ACC112 (cell line): ENCODE data around the gene GPD1.

ENCODE experiments used
- H2AFZ ChIP-seq: fragments of 200-600 bp; sonication (generic); one replicate; pipeline ENCODE4 v1.6.0; 2017; ENCODE audit warnings: antibody characterized with exemption, low read length; ENCODE audit not compliant: unreplicated experiment
- H3K27ac ChIP-seq: fragments of 200-600 bp; sonication (generic); 2 replicates; pipeline ENCODE4 v1.5.1; 2014; ENCODE audit warnings: low read depth, mild to moderate bottlenecking, antibody characterized with exemption, low read length, moderate library complexity
- H3K27me3 ChIP-seq: fragments of 200-600 bp; sonication (generic); 2 replicates; pipeline ENCODE4 v1.6.1; 2014; ENCODE audit warnings: mild to moderate bottlenecking, antibody characterized with exemption, low read length, moderate library complexity, mixed read lengths; ENCODE audit not compliant: insufficient read depth
- H3K36me3 ChIP-seq: fragments of 200-600 bp; sonication (generic); 2 replicates; pipeline ENCODE4 v1.6.1; 2016; ENCODE audit warnings: mild to moderate bottlenecking, antibody characterized with exemption, low read length, moderate library complexity, mixed read lengths; ENCODE audit not compliant: insufficient read depth
- H3K4me1 ChIP-seq: fragments of 200-600 bp; sonication (generic); one replicate; pipeline ENCODE4 v1.6.1; 2016; ENCODE audit warnings: low read length, mixed read lengths; ENCODE audit not compliant: insufficient read depth, unreplicated experiment, control insufficient read depth
- H3K4me3 ChIP-seq: fragments of 200-600 bp; sonication (generic); 2 replicates; pipeline ENCODE4 v1.5.1; 2014; ENCODE audit warnings: mild to moderate bottlenecking, low read depth, low read length
- H3K79me2 ChIP-seq: fragments of 200-600 bp; sonication (generic); one replicate; pipeline ENCODE4 v1.6.0; 2016; ENCODE audit warnings: low read length; ENCODE audit not compliant: control insufficient read depth, unreplicated experiment, insufficient read depth

The GPD1 gene

DNA sequence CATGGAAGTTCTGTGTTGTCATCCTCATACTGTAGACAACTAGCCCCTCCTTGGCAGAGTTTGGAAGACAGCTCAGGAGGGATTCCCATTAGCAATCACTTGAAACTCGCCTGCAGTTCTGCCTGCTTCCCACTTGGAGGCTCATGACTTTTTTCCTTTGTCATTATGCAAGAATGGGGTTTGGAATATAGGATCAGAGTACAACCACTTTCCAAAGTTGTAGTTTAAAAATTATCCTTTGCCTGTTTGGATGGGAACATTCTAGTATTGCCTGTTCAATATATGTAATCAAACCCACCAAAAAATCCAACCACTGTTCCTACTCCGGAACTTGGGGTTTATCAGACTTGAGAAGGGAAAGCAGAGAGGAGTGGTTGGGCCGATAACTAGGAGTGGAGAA is 2.1 kb upstream of the GPD1 start:
- H3K79me2 ChIP-seq: no peaks in the 10 kb centered on the region
- H2AFZ ChIP-seq: no peak overlapping the region
- no peak overlapping the region for H3K4me3 ChIP-seq
- H3K27me3 ChIP-seq: no peaks in the 10 kb centered on the region
- H3K27ac ChIP-seq: no peak overlapping the region
- H3K4me1 ChIP-seq: peaks cover 13% of the 10 kb centered on the region
- H3K36me3 ChIP-seq: peaks cover 4% of the 10 kb centered on the region; the same call in 1 of the 2 replicates

DNA sequence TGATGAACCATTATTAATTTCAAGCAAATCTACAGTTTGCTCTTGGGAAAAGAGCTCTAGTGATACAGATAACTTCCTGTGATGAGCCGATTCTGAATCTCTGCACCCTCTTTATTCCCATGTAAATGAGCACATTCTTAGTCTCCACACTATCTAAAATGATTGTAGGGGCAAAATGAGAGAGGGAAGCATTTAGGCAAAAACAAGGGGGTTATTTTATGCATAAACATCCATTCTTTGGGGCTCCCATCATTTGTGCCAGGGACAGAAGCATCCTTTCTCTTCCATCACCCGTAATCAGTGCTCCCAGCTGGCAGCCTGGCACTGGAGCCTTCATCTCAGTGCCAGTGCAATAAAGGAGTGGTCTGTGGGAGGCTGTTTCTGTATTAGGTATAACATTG is 1.7 kb upstream of the GPD1 start:
- Histone ChIP-seq H3K4me3 (no peak overlapping the region), H3K27me3 (no peaks in the 10 kb centered on the region), H3K27ac (no peak overlapping the region), H2AFZ (no peak overlapping the region), H3K79me2 (no peaks in the 10 kb centered on the region), H3K36me3 (no peaks in the 10 kb centered on the region), H3K4me1 (peaks cover 13% of the 10 kb centered on the region)

DNA sequence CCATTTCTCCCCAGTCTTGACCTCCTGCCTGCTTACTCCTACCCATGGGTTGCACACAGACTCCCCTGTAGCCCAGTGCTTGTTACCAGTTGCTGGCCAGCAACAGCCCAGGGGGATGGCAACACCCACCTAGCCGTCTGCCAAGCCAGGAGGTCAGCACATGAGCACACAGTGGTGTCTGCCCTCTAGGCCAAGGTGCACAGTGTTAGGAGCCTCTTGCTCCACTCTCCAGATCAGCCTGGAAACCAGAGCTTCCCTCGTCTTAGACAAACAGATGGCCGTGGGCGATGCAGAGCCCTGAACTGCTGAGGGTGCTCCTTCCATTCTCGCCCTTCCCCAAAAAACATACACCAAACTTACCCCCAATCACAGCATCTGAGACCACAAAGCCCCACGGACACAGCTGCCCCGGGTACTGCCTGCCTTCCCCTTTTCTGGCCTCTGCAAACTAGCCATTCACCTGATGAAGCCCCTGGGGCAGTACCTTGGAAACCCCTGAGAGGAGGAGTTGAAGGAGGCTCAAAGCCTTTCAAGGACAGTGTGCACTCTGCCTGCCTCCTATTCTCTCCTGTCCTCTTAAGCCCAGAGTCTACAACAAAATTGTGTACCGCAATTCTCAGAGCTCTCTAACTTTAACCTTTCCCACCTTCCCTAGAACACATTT is 1.0 kb upstream of the GPD1 start:
- Histone ChIP-seq H3K4me3 (no peak overlapping the region), H2AFZ (no peak overlapping the region), H3K79me2 (no peaks in the 10 kb centered on the region), H3K27me3 (no peaks in the 10 kb centered on the region), H3K27ac (no peak overlapping the region), H3K4me1 (peaks cover 13% of the 10 kb centered on the region), H3K36me3 (no peaks in the 10 kb centered on the region)

DNA sequence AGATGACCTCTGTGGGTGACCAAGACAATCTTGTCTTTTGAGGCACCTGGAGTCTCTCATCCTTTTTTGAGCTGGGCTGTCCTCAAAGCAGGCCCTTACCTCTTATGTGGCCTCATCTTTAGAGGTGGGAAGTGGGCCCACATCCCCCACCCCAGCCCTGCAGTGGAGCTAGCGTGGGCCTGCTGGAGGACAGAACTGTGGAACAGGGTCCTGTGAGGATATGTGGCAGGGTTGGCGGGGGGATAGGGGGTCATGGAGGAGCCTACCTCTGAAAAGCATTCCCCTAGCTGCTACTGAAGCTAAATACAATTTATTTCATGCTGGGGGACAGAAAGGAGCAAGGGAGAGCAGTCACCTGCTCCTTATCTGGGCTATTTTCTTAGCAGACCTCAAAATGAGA is 457 bp upstream of the GPD1 start:
- no peak overlapping the region for H3K4me3 ChIP-seq
- no peak overlapping the region for H2AFZ ChIP-seq
- no peak overlapping the region for H3K27ac ChIP-seq
- H3K79me2 ChIP-seq: no peaks in the 10 kb centered on the region
- H3K4me1 ChIP-seq: peaks cover 13% of the 10 kb centered on the region
- no peaks in the 10 kb centered on the region for H3K36me3 ChIP-seq
- no peaks in the 10 kb centered on the region for H3K27me3 ChIP-seq

DNA sequence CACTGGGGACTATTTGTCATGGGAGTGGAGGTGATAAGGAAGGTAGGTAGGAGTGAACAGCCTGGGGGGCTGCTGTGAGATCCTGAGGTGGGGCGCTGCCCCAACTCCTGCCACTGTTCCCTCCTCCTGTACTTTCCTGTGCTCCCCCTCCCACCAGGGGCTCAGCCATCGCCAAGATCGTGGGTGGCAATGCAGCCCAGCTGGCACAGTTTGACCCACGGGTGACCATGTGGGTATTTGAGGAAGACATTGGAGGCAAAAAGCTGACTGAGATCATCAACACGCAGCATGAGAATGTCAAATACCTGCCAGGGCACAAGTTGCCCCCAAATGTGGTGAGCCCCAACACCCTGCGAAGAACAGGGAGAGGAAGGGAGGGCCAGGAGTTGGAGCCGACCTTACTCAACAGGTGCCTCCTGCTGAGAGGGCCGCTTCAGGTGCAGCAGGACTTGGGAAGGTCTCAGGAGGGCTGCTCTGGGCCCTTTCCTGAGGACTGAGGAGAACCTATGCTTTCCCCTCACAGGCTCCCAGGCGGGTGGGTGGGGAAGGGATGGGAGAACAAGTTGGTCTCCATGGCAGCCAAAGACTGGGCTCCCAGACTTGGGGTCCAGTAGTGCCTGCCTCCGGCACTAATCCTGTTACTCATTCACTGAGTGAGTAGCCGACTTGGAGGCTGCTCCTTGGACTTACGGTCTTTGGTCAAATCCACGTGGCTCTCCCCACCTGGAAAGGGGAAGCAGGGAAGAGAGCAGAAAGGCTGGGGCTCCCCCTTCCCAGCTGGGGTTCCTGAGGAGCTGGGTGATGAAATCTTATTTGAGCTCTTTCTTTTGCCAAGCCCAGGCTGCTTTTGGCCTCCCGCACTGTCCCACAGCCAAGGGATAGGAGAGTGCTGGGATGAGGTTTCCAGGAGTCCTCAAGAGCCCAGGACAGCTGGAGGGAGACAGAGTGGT is 884 bp downstream of the GPD1 start:
- Histone ChIP-seq H3K4me1 (peaks cover 6% of the 10 kb centered on the region), H2AFZ (no peak overlapping the region), H3K27ac (no peak overlapping the region), H3K79me2 (no peaks in the 10 kb centered on the region), H3K36me3 (no peaks in the 10 kb centered on the region), H3K27me3 (no peaks in the 10 kb centered on the region), H3K4me3 (no peak overlapping the region)

DNA sequence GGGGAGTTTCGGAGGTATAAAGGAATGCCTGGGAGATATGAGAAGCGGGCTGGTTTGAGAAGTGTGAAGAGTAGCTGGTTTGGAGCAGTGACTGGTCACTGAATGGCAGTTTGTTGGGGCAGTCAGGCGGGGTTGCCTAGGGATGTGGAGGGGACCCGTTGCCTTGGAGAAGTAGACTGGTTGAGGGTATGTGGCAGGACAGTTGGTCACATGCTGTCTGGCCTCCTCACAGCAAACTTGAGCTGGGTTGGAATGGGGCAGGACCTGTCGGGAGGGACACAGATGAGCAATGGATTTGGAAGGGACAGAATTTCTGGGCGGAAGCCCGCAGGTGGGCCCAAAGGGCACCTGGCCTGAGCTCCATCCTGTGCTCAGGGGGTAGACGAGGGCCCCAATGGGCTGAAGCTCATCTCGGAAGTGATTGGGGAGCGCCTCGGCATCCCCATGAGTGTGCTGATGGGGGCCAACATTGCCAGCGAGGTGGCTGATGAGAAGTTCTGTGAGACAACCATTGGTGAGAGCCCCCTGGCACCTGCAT is 2.2 kb downstream of the GPD1 start:
- no peak overlapping the region for H2AFZ ChIP-seq
- peaks cover 15% of the 10 kb centered on the region for H3K4me1 ChIP-seq
- H3K79me2 ChIP-seq: no peaks in the 10 kb centered on the region
- H3K27ac ChIP-seq: no peak overlapping the region
- no peak overlapping the region for H3K4me3 ChIP-seq
- H3K27me3 ChIP-seq: no peaks in the 10 kb centered on the region
- H3K36me3 ChIP-seq: no peaks in the 10 kb centered on the region

DNA sequence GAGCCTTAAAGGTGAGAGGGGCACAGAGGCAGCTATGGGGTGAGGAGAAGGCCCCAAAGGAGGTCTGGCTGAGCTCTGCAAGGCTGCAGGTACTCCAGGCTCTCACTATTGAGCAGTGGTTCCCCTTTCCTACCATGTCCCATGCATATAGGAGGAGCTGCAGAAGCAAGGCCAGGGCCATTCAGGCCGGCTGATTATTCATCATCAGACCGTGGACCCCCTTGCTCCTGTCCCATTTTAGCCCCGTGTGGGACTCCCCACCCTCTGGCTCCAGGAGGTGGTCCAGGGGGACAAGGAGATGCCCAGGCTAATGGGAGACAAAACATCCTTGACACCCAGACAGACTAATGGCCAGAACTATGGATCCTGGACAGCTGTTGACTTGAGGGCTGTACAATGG is 3.1 kb downstream of the GPD1 start:
- Histone ChIP-seq H3K79me2 (no peaks in the 10 kb centered on the region), H2AFZ (no peak overlapping the region), H3K4me1 (peaks cover 20% of the 10 kb centered on the region), H3K36me3 (no peaks in the 10 kb centered on the region), H3K27me3 (no peaks in the 10 kb centered on the region), H3K4me3 (no peak overlapping the region), H3K27ac (no peak overlapping the region)

DNA sequence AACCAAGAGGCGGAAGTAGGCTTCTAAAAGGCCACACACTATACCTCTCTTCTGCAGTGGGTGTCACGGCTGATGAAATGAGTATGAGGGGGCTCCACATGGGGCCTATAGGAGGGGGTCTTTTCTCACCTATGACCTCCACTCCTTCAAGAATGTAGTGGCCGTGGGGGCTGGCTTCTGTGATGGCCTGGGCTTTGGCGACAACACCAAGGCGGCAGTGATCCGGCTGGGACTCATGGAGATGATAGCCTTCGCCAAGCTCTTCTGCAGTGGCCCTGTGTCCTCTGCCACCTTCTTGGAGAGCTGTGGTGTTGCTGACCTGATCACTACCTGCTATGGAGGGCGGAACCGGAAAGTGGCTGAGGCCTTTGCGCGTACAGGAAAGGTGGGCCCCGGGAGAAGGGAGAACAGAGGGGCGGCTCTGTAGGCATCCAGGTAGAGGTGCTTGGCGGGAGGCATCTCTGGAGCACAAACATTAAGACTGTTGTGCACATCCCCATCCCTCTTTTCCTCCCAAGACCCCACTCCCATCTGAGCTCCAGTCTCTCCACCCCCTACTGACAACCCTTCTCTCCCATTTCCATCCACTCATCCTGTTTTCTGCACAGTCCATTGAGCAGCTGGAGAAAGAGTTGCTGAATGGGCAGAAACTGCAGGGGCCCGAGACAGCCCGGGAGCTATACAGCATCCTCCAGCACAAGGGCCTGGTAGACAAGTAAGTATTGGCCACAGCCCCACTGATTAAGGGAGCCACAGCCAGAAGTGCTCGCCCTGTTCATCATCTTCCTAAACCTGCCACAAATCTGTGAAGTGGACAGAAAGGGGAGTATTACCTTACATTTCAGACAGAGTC is 3.8 kb downstream of the GPD1 start:
- H3K27ac ChIP-seq: no peak overlapping the region
- H3K4me1 ChIP-seq: peaks cover 20% of the 10 kb centered on the region
- peaks cover 1% of the 10 kb centered on the region for H3K79me2 ChIP-seq
- no peaks in the 10 kb centered on the region for H3K27me3 ChIP-seq
- H3K36me3 ChIP-seq: no peaks in the 10 kb centered on the region
- H2AFZ ChIP-seq: no peak overlapping the region
- H3K4me3 ChIP-seq: no peak overlapping the region

DNA sequence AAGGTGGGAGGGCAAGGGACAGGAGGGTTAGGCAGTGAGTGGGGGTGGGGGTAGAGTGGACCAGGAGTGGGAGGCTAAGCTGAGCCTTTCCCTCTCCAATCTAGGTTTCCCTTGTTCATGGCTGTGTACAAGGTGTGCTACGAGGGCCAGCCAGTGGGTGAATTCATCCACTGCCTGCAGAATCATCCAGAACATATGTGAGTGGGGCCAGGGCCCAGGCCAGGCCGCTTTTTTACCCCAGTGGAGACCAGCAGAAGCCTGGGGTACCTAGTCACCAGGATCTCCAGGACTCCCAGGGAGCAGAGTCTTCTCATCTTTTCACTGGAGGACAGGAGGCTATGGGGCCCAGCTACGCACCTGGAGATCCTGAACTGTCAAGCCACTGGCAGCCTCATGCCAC is 5.5 kb downstream of the GPD1 start:
- Histone ChIP-seq H2AFZ (no peak overlapping the region), H3K27ac (no peak overlapping the region), H3K27me3 (no peaks in the 10 kb centered on the region), H3K36me3 (no peaks in the 10 kb centered on the region), H3K4me1 (peaks cover 20% of the 10 kb centered on the region), H3K4me3 (no peak overlapping the region), H3K79me2 (peaks cover 11% of the 10 kb centered on the region)

DNA sequence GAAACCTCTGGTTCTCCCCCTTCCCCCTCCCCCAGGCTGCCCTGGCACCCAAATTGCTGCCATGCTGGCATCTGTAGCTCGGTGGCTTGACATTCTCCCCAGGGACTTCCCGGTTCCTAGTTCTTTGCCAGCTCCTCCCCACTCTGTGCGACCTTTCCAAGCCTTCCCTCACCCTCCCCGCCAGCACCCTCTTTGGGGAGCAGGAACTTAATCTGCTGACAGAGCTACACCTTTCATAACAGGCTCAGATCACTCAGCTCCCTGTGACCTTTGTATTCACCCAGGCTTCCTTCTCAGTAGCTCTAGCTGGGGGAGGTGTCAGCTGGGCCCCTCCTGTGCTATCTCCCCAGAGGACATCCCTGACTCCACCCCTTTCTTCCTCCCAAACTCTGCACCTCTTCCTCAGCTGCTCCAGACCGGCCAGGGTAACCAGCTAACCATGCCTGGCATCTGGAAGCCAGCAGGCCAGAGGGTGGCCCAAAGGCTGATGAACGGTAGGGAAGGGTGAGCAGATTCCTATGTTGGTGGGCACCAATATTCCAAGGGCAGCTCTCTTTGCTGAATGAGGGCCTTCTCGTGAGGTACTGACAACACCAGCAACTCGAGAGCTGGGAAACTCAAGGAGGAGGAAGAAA is 6.4 kb downstream of the GPD1 start:
- H3K4me3 ChIP-seq: 0 out of 2 replicates have a peak overlapping the region, but pooled peaks have one; percentile 27
- H3K4me1 ChIP-seq: peaks cover 20% of the 10 kb centered on the region
- peak overlapping the region; percentile 8 for H2AFZ ChIP-seq
- H3K27ac ChIP-seq: peak overlapping the region; percentile 58
- H3K36me3 ChIP-seq: no peaks in the 10 kb centered on the region
- peaks cover 17% of the 10 kb centered on the region for H3K79me2 ChIP-seq
- H3K27me3 ChIP-seq: no peaks in the 10 kb centered on the region
